ENCODE data around the gene EXT2.

Gene EXT2

GRCh38 chr11:44095506-44096359, at the start of gene EXT2:
Gene EXT2 (plus strand): TSS chr11:44095678. CDS start chr11:44107713, 12,035 bp downstream.
- peak; percentile 88 for TF ChIP-seq POLR2A (IDR thresholded peaks at IDR 0.05; ENCODE audit: low read depth, low read length)
- FAIRE-seq: peak; percentile 50
- DNase-seq (ENCODE audit: insufficient read length, low spot score): peak; percentile 96

- DNase-seq (ENCODE audit: insufficient read length, low spot score) (no peak), FAIRE-seq (no peak)
- TF ChIP-seq POLR2A (IDR thresholded peaks at IDR 0.05; ENCODE audit: low read depth, low read length): no peak
Observed at GRCh38 chr11:44046182-44046581, 49.3 kb upstream of the EXT2 start.

GRCh38 chr11:44047298-44047697, 48.2 kb upstream of the EXT2 start:
- DNase-seq (ENCODE audit: insufficient read length, low spot score): no peak
- no peak for TF ChIP-seq POLR2A (IDR thresholded peaks at IDR 0.05; ENCODE audit: low read depth, low read length)
- FAIRE-seq: no peak

GRCh38 chr11:44047931-44048431, 47.5 kb upstream of the EXT2 start, which contains the start of gene ACCSL:
Gene ACCSL (plus strand): TSS chr11:44047981. CDS start chr11:44048037, 56 bp downstream.
- FAIRE-seq: no peak
- no peak for DNase-seq (ENCODE audit: insufficient read length, low spot score)

GRCh38 chr11:44049832-44050231, 45.6 kb upstream of the EXT2 start:
- no peak for TF ChIP-seq POLR2A (IDR thresholded peaks at IDR 0.05; ENCODE audit: low read depth, low read length)
- no peak for DNase-seq (ENCODE audit: insufficient read length, low spot score)
- no peak for FAIRE-seq

More at GRCh38 chr11:44047931-44048431, 47.5 kb upstream of the EXT2 start, which contains the start of gene ACCSL:
- TF ChIP-seq POLR2A (IDR thresholded peaks at IDR 0.05; ENCODE audit: low read depth, low read length): no peak

- no peak for TF ChIP-seq POLR2A (IDR thresholded peaks at IDR 0.05; ENCODE audit: low read depth, low read length)
Observed at GRCh38 chr11:44051171-44051570, 44.3 kb upstream of the EXT2 start.

GRCh38 chr11:44057340-44057739, 38.1 kb upstream of the EXT2 start:
- FAIRE-seq (no peak), DNase-seq (ENCODE audit: insufficient read length, low spot score) (no peak)
- TF ChIP-seq POLR2A (IDR thresholded peaks at IDR 0.05; ENCODE audit: low read depth, low read length): no peak

More at GRCh38 chr11:44051171-44051570, 44.3 kb upstream of the EXT2 start:
- DNase-seq (ENCODE audit: insufficient read length, low spot score) (no peak), FAIRE-seq (no peak)

GRCh38 chr11:44058275-44058674, 37.2 kb upstream of the EXT2 start:
- no peak for FAIRE-seq
- no peak for TF ChIP-seq POLR2A (IDR thresholded peaks at IDR 0.05; ENCODE audit: low read depth, low read length)
- DNase-seq (ENCODE audit: insufficient read length, low spot score): no peak

- FAIRE-seq (no peak), DNase-seq (ENCODE audit: insufficient read length, low spot score) (no peak)
- TF ChIP-seq POLR2A (IDR thresholded peaks at IDR 0.05; ENCODE audit: low read depth, low read length): no peak
Observed at GRCh38 chr11:44065161-44065661, 30.3 kb upstream of the EXT2 start.

GRCh38 chr11:44065841-44066731, 29.4 kb upstream of the EXT2 start, which contains the start of gene ACCS:
Gene ACCS (plus strand): TSS chr11:44066270. CDS start chr11:44067628, 1,358 bp downstream.
- TF ChIP-seq POLR2A (IDR thresholded peaks at IDR 0.05; ENCODE audit: low read depth, low read length): peak; percentile 74
- peak; percentile 95 for DNase-seq (ENCODE audit: insufficient read length, low spot score)
- FAIRE-seq: peak; percentile 65

- peak; percentile 50 for FAIRE-seq
- DNase-seq (ENCODE audit: insufficient read length, low spot score): peak; percentile 55
- TF ChIP-seq POLR2A (IDR thresholded peaks at IDR 0.05; ENCODE audit: low read depth, low read length): no peak
Observed at GRCh38 chr11:44066732-44067141, 28.7 kb upstream of the EXT2 start.

- no peak for FAIRE-seq
- no peak for TF ChIP-seq POLR2A (IDR thresholded peaks at IDR 0.05; ENCODE audit: low read depth, low read length)
- no peak for DNase-seq (ENCODE audit: insufficient read length, low spot score)
Observed at GRCh38 chr11:44067266-44067665, 28.2 kb upstream of the EXT2 start.

- DNase-seq (ENCODE audit: insufficient read length, low spot score) (no peak), FAIRE-seq (no peak)
- TF ChIP-seq POLR2A (IDR thresholded peaks at IDR 0.05; ENCODE audit: low read depth, low read length): no peak
Observed at GRCh38 chr11:44068180-44068579, 27.3 kb upstream of the EXT2 start.

Data from H54 (cell line).